Astrocyte (in vitro differentiated cells and primary cell): ENCODE data around the gene NECTIN1. TPM values are rescaled to one million over a fixed set of nuclear protein-coding genes. Genes with fewer than 3 reads are reported as not detected.

Source experiments
- DNase-seq: peaks from one replicate; pipeline ENCODE4 v3.0.0-alpha.2; 2010; ENCODE audit warnings: low read depth
- FAIRE-seq: peaks from 2 replicates; lab custom pipeline; 2011; peaks lifted over from hg19 to GRCh38; lab: Jason Lieb, UNC
- H2AFZ ChIP-seq: 2 replicates; pipeline ENCODE4 v1.6.0; 2012; ENCODE audit warnings: low read depth, low read length, inconsistent platforms
- H3K27ac ChIP-seq: 2 replicates; pipeline ENCODE4 v1.5.1; 2011; ENCODE audit warnings: low read depth, low read length, inconsistent platforms
- H3K27me3 ChIP-seq: 2 replicates; pipeline ENCODE4 v1.6.0; 2011; ENCODE audit warnings: low read length, inconsistent platforms; ENCODE audit not compliant: insufficient read depth
- H3K36me3 ChIP-seq: 2 replicates; pipeline ENCODE4 v1.5.1; 2011; ENCODE audit warnings: low read length, inconsistent platforms; ENCODE audit not compliant: insufficient read depth
- H3K4me1 ChIP-seq: 2 replicates; pipeline ENCODE4 v1.5.1; 2011; ENCODE audit warnings: low read length, inconsistent platforms; ENCODE audit not compliant: insufficient read depth
- H3K4me2 ChIP-seq: 2 replicates; pipeline ENCODE4 v1.6.0; 2012; ENCODE audit warnings: low read length, inconsistent platforms
- H3K4me3 ChIP-seq: 2 replicates; pipeline ENCODE4 v1.5.1; 2011; ENCODE audit warnings: low read depth, mild to moderate bottlenecking, low read length, inconsistent platforms; ENCODE audit not compliant: insufficient read depth
- H3K79me2 ChIP-seq: 2 replicates; pipeline ENCODE4 v1.6.0; 2012; ENCODE audit warnings: mild to moderate bottlenecking, low read length, inconsistent platforms; ENCODE audit not compliant: insufficient read depth
- H3K9ac ChIP-seq: 2 replicates; pipeline ENCODE4 v1.6.0; 2012; ENCODE audit warnings: mild to moderate bottlenecking, low read length, inconsistent platforms
- H3K9me3 ChIP-seq: 2 replicates; pipeline ENCODE4 v1.5.1; 2012; ENCODE audit warnings: low read depth, mild to moderate bottlenecking, low read length, inconsistent platforms; ENCODE audit not compliant: insufficient read depth
- H4K20me1 ChIP-seq: 2 replicates; pipeline ENCODE4 v1.6.0; 2012; ENCODE audit warnings: low read length, inconsistent platforms; ENCODE audit not compliant: insufficient read depth
- H3K27ac Mint-ChIP-seq: one replicate; pipeline ENCODE4 v1.8.0; 2021; ENCODE audit warnings: mild to moderate bottlenecking, mixed read lengths; ENCODE audit not compliant: unreplicated experiment
- H3K27me3 Mint-ChIP-seq: one replicate; pipeline ENCODE4 v1.8.0; 2021; ENCODE audit warnings: low read depth, mixed read lengths; ENCODE audit not compliant: unreplicated experiment
- H3K36me3 Mint-ChIP-seq: one replicate; pipeline ENCODE4 v1.8.0; 2021; ENCODE audit warnings: low read depth, mixed read lengths; ENCODE audit not compliant: unreplicated experiment
- H3K4me1 Mint-ChIP-seq: one replicate; pipeline ENCODE4 v1.8.0; 2021; ENCODE audit warnings: low read depth, mixed read lengths; ENCODE audit not compliant: unreplicated experiment
- H3K4me3 Mint-ChIP-seq: one replicate; pipeline ENCODE4 v1.8.0; 2021; ENCODE audit warnings: mild to moderate bottlenecking, moderate library complexity, mixed read lengths; ENCODE audit not compliant: unreplicated experiment
- H3K9me3 Mint-ChIP-seq: one replicate; pipeline ENCODE4 v1.8.0; 2021; ENCODE audit warnings: mild to moderate bottlenecking, mixed read lengths; ENCODE audit not compliant: unreplicated experiment
- EZH2 ChIP-seq: IDR thresholded peaks from 2 replicates; pipeline ENCODE4 v1.6.1; 2012; ENCODE audit warnings: mild to moderate bottlenecking, low read length, inconsistent platforms; ENCODE audit not compliant: insufficient read depth
- total RNA-seq: library from RNA; stranded (reverse); gene quantifications from 2 replicates; pipeline ENCODE4 v1.2.1, GENCODE V29; 2021
- TF ChIP-seq, protein P1 (sequence below): IDR thresholded peaks from 2 replicates; pipeline ENCODE4 v1.5.1; 2011; ENCODE audit warnings: low read depth, mild to moderate bottlenecking, inconsistent platforms, low read length, moderate library complexity; ENCODE audit not compliant: insufficient read depth

The NECTIN1 gene
- total RNA-seq, 1 donor from 2014 or later: 17.7 TPM

DNA sequence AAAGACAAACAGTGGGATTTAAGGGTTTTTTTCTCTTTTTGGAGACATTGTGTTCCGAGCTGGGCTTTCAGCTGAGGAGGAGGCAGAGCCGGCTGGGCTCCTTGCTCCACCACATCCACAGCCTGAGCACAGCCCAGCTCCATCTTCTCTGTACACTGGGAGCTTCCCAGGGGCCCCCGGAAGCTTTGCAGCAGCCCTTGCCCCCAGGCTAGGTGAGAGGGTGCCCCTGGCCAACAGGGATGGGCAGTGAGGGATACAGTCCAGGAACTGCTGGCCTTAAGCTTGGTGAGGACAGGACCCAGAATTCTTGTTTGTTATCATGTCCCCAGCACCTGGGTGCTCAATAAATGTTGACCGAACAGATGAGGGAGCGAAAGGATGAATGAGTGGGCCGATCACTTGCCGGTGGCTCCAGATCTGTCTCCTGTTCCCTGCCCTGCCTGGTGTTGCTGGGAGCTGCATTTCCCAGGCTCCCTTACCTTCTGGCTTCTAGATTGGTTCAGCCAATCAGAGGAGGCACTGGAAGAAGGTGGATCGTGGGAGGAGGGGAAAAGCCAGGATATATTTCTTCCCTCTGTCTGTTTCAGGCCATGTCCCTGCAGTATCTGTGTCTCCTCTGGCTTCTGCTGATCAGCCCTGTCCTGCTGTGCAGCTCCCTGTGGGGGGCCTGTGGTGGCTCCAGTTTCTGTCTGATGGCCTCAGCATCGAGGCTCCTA lies 26.5 kb upstream of the NECTIN1 start:
- H3K4me3 ChIP-seq: no peak overlapping the region
- no peaks in the 10 kb centered on the region for H4K20me1 ChIP-seq
- H3K36me3 ChIP-seq: no peaks in the 10 kb centered on the region
- H3K36me3 Mint-ChIP-seq: no peaks in the 10 kb centered on the region
- H3K4me2 ChIP-seq: no peak overlapping the region
- H3K79me2 ChIP-seq: no peaks in the 10 kb centered on the region
- no peak overlapping the region for H2AFZ ChIP-seq
- H3K9me3 ChIP-seq: no peaks in the 10 kb centered on the region
- FAIRE-seq (no peak), DNase-seq (no peak)
- peaks cover 19% of the 10 kb centered on the region for H3K4me1 Mint-ChIP-seq
- H3K4me1 ChIP-seq: peaks cover 22% of the 10 kb centered on the region
- H3K27me3 ChIP-seq: peaks cover 8% of the 10 kb centered on the region
- no peak overlapping the region for H3K4me3 Mint-ChIP-seq
- no peaks in the 10 kb centered on the region for H3K9me3 Mint-ChIP-seq
- H3K27ac ChIP-seq: no peak overlapping the region
- no peak for TF ChIP-seq EZH2
- TF ChIP-seq, protein P1, sequence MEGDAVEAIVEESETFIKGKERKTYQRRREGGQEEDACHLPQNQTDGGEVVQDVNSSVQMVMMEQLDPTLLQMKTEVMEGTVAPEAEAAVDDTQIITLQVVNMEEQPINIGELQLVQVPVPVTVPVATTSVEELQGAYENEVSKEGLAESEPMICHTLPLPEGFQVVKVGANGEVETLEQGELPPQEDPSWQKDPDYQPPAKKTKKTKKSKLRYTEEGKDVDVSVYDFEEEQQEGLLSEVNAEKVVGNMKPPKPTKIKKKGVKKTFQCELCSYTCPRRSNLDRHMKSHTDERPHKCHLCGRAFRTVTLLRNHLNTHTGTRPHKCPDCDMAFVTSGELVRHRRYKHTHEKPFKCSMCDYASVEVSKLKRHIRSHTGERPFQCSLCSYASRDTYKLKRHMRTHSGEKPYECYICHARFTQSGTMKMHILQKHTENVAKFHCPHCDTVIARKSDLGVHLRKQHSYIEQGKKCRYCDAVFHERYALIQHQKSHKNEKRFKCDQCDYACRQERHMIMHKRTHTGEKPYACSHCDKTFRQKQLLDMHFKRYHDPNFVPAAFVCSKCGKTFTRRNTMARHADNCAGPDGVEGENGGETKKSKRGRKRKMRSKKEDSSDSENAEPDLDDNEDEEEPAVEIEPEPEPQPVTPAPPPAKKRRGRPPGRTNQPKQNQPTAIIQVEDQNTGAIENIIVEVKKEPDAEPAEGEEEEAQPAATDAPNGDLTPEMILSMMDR: no peak
- peaks cover 62% of the 10 kb centered on the region for H3K27me3 Mint-ChIP-seq
- H3K9ac ChIP-seq: no peak overlapping the region
- H3K27ac Mint-ChIP-seq: no peak overlapping the region

DNA sequence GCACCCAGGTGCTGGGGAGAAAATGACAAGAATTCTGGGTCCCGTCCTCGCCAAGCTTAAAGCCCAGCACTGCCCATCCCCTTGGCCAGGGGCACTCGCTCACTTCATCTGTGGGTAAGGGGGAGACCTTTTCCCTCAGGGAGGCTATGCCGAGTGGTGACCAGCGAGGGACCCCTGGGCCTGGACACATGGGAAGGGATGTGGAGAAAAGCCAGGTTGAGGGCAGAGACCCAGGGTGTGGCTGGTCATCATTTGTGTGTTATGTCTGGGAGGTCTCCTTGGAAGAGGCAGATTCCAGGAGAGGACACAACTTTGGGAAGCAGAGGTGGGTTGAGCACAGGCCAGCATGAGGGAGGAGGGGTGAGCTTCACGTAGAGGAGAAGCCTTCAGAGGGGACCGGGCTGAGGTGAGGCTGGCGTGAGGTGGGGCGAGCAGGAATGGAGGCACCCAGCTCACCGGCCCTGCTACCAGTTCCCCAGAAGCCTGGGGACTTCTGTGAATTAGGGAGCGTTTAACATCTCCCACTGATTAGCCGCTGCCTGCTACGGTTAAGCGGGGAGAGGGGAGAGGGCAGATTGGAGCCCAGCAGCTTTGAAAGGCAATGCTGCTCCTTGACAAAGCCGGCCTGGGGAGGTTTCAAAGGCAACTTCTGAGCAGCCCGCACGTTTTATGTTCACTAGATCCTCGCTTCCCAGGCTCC lies 25.8 kb upstream of the NECTIN1 start:
- no peak overlapping the region for H3K4me3 Mint-ChIP-seq
- H3K9me3 Mint-ChIP-seq: no peaks in the 10 kb centered on the region
- H3K9ac ChIP-seq: no peak overlapping the region
- FAIRE-seq (no peak), DNase-seq (no peak)
- no peaks in the 10 kb centered on the region for H3K36me3 Mint-ChIP-seq
- no peaks in the 10 kb centered on the region for H3K9me3 ChIP-seq
- peaks cover 66% of the 10 kb centered on the region for H3K27me3 Mint-ChIP-seq
- TF ChIP-seq, protein P1: no peak
- no peak for TF ChIP-seq EZH2
- H3K4me2 ChIP-seq: no peak overlapping the region
- no peaks in the 10 kb centered on the region for H3K36me3 ChIP-seq
- H2AFZ ChIP-seq: no peak overlapping the region
- no peak overlapping the region for H3K4me3 ChIP-seq
- peaks cover 11% of the 10 kb centered on the region for H3K27me3 ChIP-seq
- no peaks in the 10 kb centered on the region for H3K79me2 ChIP-seq
- no peak overlapping the region for H3K27ac Mint-ChIP-seq
- no peaks in the 10 kb centered on the region for H4K20me1 ChIP-seq
- no peak overlapping the region for H3K27ac ChIP-seq
- H3K4me1 Mint-ChIP-seq: peaks cover 19% of the 10 kb centered on the region
- peaks cover 19% of the 10 kb centered on the region for H3K4me1 ChIP-seq

DNA sequence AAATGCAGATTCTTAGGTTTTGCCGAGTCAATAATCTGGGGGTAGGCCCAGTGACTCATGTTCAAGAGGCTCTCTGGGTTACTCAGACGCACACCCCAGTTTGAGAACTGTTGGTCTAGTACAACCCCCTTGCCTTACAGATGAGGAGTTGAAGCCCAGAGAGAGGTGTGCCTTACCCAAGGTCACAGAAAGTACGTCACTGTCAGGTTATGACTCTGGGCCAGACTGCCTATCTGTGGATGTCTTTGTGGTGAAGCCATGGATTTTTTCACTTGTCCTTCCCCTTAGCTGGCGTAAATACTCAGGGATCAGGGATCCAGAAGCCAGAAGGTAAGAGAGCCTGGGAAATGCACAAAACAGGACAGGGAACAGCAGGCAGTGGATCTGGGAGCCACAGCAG lies 25.2 kb upstream of the NECTIN1 start:
- Mint-ChIP-seq H3K9me3 (no peaks in the 10 kb centered on the region), H3K36me3 (no peaks in the 10 kb centered on the region), H3K4me1 (peaks cover 13% of the 10 kb centered on the region), H3K27me3 (peaks cover 68% of the 10 kb centered on the region), H3K4me3 (no peak overlapping the region), H3K27ac (no peak overlapping the region)
- Histone ChIP-seq H3K9me3 (no peaks in the 10 kb centered on the region), H3K4me3 (no peak overlapping the region), H3K4me2 (no peak overlapping the region), H3K27ac (no peak overlapping the region), H3K9ac (no peak overlapping the region), H3K27me3 (peaks cover 14% of the 10 kb centered on the region), H3K36me3 (no peaks in the 10 kb centered on the region), H4K20me1 (no peaks in the 10 kb centered on the region), H3K79me2 (no peaks in the 10 kb centered on the region), H3K4me1 (peaks cover 13% of the 10 kb centered on the region), H2AFZ (no peak overlapping the region)
- FAIRE-seq (no peak), DNase-seq (peak; percentile 80)
- TF ChIP-seq, protein P1: no peak
- no peak for TF ChIP-seq EZH2
